ENCODE results near the gene OR6B1. TPM values are rescaled to one million over a fixed set of nuclear protein-coding genes. Genes with fewer than 3 reads are reported as not detected.

OR6B1 gene
- not detected for total RNA-seq
- not detected for polyA plus RNA-seq
- long read RNA-seq, donor 1: 0 reads
- long read RNA-seq, donor 2: 0 reads

DNA sequence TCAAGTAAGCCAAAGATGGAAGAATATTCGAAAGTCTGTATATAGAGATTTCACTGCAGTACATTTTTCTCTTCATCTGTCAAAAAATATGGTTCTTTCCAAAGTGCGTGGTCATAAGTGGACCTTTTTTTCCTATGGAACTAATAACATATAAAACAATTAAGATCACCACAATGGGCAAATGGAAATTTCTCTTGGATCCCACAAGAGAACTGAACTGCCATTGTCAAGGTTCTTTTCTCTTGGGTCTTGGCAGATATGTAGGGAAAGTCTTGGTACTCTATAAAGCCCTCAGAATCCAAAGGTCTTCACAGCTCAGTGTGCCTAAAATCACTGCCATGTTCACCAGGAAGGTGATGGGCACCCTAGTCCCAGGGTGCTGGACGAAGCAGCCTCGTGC is at the start of gene OR6B1:
OR6B1 (plus strand) TSS at position 301 of the 400 bp plus-strand sequence. CDS start 3,677 bp downstream, outside the sequence.
- no peak for ATAC-seq (ENCODE audit: low FRiP score)
- no peak for DNase-seq
- intact Hi-C loops (cut with DNase I): loop anchor here in 1 of 2 donors (10.0 kb wide), 1 partner anchor 95 kb away; the partner anchor contains the start of gene TCAF1
- no peaks in the 10 kb centered on the region for H3K4me1 ChIP-seq (ENCODE audit: control insufficient read depth in 1 of 2, insufficient read depth in 2 of 2, low read length in 2 of 2)
- H3K27ac ChIP-seq (ENCODE audit: low read depth in 1 of 2, low read length in 2 of 2): no peak within 1 kb of the TSS
- H3K36me3 ChIP-seq (ENCODE audit: control insufficient read depth in 1 of 2, insufficient read depth in 2 of 2, low read length in 1 of 2): no peaks in the 10 kb centered on the region
- H3K27me3 ChIP-seq (ENCODE audit: control insufficient read depth in 1 of 2, insufficient read depth in 2 of 2, low read length in 1 of 2): no peaks in the 10 kb centered on the region
- no peaks in the 10 kb centered on the region for H3K9me3 ChIP-seq (ENCODE audit: control insufficient read depth, low read length)
- H3K4me3 ChIP-seq (ENCODE audit: low read length in 2 of 2): no peak within 1 kb of the TSS
- WGBS, 2 donors: 92 to 93% methylated on average over 4 of the region's 4 CpGs

GRCh38 chr7:143953421-143953820 is 46.7 kb upstream of the OR6B1 start:
- peaks cover 0 to 2% of the 10 kb centered on the region in 2 donors for H3K4me1 ChIP-seq (ENCODE audit: control insufficient read depth in 1 of 2, insufficient read depth in 2 of 2, low read length in 2 of 2)
- H3K27me3 ChIP-seq (ENCODE audit: control insufficient read depth in 1 of 2, insufficient read depth in 2 of 2, low read length in 1 of 2): no peaks in the 10 kb centered on the region
- intact Hi-C loops (cut with DNase I): no loop called here
- ATAC-seq (ENCODE audit: low FRiP score) (no peak), DNase-seq (no peak)
- no peak overlapping the region for H3K27ac ChIP-seq (ENCODE audit: low read depth in 1 of 2, low read length in 2 of 2)
- no peaks in the 10 kb centered on the region for H3K9me3 ChIP-seq (ENCODE audit: control insufficient read depth, low read length)
- 18 to 21% methylated on average over 3 of the region's 3 CpGs for WGBS, 2 donors
- no peaks in the 10 kb centered on the region for H3K36me3 ChIP-seq (ENCODE audit: control insufficient read depth in 1 of 2, insufficient read depth in 2 of 2, low read length in 1 of 2)
- H3K4me3 ChIP-seq (ENCODE audit: low read length in 2 of 2): no peak overlapping the region

GRCh38 chr7:143954135-143954534 is 46.0 kb upstream of the OR6B1 start:
- Histone ChIP-seq H3K36me3 (ENCODE audit: control insufficient read depth in 1 of 2, insufficient read depth in 2 of 2, low read length in 1 of 2) (no peaks in the 10 kb centered on the region), H3K27me3 (ENCODE audit: control insufficient read depth in 1 of 2, insufficient read depth in 2 of 2, low read length in 1 of 2) (no peaks in the 10 kb centered on the region), H3K4me3 (ENCODE audit: low read length in 2 of 2) (no peak overlapping the region), H3K4me1 (ENCODE audit: control insufficient read depth in 1 of 2, insufficient read depth in 2 of 2, low read length in 2 of 2) (peaks cover 0 to 2% of the 10 kb centered on the region in 2 donors), H3K9me3 (ENCODE audit: control insufficient read depth, low read length) (no peaks in the 10 kb centered on the region), H3K27ac (ENCODE audit: low read depth in 1 of 2, low read length in 2 of 2) (peak overlapping the region in 1 of 2 donors; percentile 12)
- intact Hi-C loops (cut with DNase I): no loop called here
- ATAC-seq (ENCODE audit: low FRiP score) (no peak), DNase-seq (no peak)
- WGBS, 2 donors: 86 to 88% methylated on average over 2 of the region's 2 CpGs

DNA sequence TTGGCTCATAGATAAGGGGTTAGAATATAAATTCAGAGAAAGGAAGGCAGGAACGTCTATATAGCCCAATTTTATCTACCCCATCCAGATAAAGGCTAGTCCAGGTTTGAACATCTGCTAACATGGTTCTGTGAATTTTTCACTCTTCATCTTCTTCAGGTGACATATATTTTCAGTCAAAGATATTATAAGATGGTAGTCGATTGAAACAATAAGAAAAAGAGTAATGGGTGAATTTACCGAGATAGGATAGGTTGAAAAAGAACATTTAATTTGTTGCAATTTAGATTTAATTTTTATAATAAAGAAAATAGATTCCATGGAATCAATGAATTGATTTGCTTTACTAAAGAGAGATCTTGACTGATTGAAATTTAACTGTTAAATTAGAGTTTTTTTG is 45.6 kb upstream of the OR6B1 start, which contains the start of gene OR2F1:
OR2F1 (plus strand) TSS at position 301 of the 400 bp plus-strand sequence. CDS start 5,127 bp downstream, outside the sequence.
- Histone ChIP-seq H3K27ac (ENCODE audit: low read depth in 1 of 2, low read length in 2 of 2) (peak within 1 kb of the TSS in 1 of 2 donors; percentile 12), H3K4me1 (ENCODE audit: control insufficient read depth in 1 of 2, insufficient read depth in 2 of 2, low read length in 2 of 2) (peaks cover 0 to 2% of the 10 kb centered on the region in 2 donors), H3K27me3 (ENCODE audit: control insufficient read depth in 1 of 2, insufficient read depth in 2 of 2, low read length in 1 of 2) (no peaks in the 10 kb centered on the region), H3K9me3 (ENCODE audit: control insufficient read depth, low read length) (no peaks in the 10 kb centered on the region), H3K4me3 (ENCODE audit: low read length in 2 of 2) (no peak within 1 kb of the TSS), H3K36me3 (ENCODE audit: control insufficient read depth in 1 of 2, insufficient read depth in 2 of 2, low read length in 1 of 2) (no peaks in the 10 kb centered on the region)
- DNase-seq (no peak), ATAC-seq (ENCODE audit: low FRiP score) (no peak)
- intact Hi-C loops (cut with DNase I): no loop called here
- 83 to 89% methylated on average over 3 of the region's 3 CpGs for WGBS, 2 donors

DNA sequence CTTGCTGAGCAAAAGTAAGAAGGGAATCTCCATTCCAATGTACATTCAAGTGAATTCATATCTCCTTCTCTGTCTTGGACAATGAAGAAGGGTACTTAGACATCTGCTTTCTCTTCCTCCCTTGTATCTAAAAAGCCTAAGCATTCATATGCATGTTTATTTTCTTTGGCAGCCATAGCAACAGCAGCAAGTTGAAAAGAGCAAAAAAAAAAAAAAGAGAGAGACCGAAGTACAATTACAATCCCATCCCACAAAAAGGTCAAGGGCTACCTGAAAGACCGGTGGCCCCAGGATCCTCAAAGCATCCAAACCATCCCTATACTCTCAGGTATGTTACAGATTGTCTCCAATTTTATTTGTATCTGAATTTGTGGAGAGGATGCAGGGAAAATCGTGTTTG is 41.3 kb upstream of the OR6B1 start:
- H3K4me3 ChIP-seq (ENCODE audit: low read length in 2 of 2): no peak overlapping the region
- no peaks in the 10 kb centered on the region for H3K27me3 ChIP-seq (ENCODE audit: control insufficient read depth in 1 of 2, insufficient read depth in 2 of 2, low read length in 1 of 2)
- intact Hi-C loops (cut with DNase I): no loop called here
- peaks cover 1% of the 10 kb centered on the region for H3K9me3 ChIP-seq (ENCODE audit: control insufficient read depth, low read length)
- H3K27ac ChIP-seq (ENCODE audit: low read depth in 1 of 2, low read length in 2 of 2): no peak overlapping the region
- DNase-seq (no peak), ATAC-seq (ENCODE audit: low FRiP score) (no peak)
- H3K36me3 ChIP-seq (ENCODE audit: control insufficient read depth in 1 of 2, insufficient read depth in 2 of 2, low read length in 1 of 2): no peaks in the 10 kb centered on the region
- 89 to 92% methylated on average over 3 of the region's 3 CpGs for WGBS, 2 donors
- peaks cover 0 to 2% of the 10 kb centered on the region in 2 donors for H3K4me1 ChIP-seq (ENCODE audit: control insufficient read depth in 1 of 2, insufficient read depth in 2 of 2, low read length in 2 of 2)

DNA sequence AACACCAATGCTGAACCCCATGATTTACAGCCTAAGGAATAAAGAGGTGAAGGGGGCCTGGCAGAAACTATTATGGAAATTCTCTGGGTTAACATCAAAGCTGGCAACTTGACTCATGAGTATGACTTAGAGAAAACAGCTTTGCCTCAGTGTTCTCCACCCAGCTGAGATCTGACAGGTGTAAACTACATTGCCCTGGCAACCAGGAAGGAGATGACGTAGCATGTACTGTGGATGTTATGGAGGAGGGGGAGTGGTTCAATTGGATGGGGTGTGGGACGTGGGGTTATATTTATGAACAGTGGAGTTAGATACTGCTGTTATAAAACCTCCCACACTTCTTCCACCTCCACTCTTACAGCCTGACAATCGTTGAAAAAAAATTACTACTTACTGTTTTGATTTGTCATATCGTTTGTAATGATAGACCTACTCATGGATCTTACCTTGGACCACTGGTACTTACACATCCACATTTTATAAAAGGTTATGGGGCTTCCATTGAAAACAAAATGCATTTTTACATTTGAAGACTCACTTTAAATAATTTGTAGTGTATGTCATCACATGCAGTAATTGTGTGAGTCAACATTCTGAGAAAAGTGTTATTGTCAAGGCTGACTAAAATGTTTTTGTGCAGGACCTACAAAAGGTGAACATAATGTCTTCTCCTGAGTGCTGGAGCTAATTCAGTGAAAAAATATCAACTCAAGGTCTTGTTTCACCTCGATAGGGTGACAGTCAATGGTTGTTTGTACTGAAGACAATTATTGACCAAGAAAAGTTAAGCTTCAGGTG is 39.1 kb upstream of the OR6B1 start:
- no peaks in the 10 kb centered on the region for H3K36me3 ChIP-seq (ENCODE audit: control insufficient read depth in 1 of 2, insufficient read depth in 2 of 2, low read length in 1 of 2)
- H3K27ac ChIP-seq (ENCODE audit: low read depth in 1 of 2, low read length in 2 of 2): no peak overlapping the region
- intact Hi-C loops (cut with DNase I): loop anchor here in 1 of 2 donors (10.0 kb wide), 1 partner anchor 174 kb away; no protein-coding TSS in a partner anchor
- H3K9me3 ChIP-seq (ENCODE audit: control insufficient read depth, low read length): peaks cover 1% of the 10 kb centered on the region
- no peaks in the 10 kb centered on the region for H3K27me3 ChIP-seq (ENCODE audit: control insufficient read depth in 1 of 2, insufficient read depth in 2 of 2, low read length in 1 of 2)
- H3K4me1 ChIP-seq (ENCODE audit: control insufficient read depth in 1 of 2, insufficient read depth in 2 of 2, low read length in 2 of 2): no peaks in the 10 kb centered on the region
- H3K4me3 ChIP-seq (ENCODE audit: low read length in 2 of 2): no peak overlapping the region
- DNase-seq (no peak), ATAC-seq (ENCODE audit: low FRiP score) (no peak)
- 89% methylated on average over 5 of the region's 5 CpGs for WGBS, 2 donors

DNA sequence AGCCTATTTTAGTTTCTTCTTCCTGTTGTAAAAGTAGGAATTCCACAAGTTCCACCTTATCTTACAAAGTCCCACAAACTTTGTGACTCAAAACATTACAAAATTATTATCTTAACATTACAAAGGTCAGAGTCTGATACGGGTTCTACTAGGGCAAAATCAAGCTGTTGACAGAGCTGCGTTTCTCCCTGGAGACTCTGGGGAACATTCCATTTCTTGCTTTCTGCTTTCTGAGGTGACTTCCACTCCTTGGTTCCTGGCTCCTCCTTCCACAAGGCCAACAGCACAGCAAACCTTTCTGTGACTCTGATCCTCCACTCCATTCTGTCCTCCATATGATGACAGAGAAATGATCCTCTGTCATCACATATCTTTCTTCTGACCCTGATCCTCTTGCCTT is 34.8 kb upstream of the OR6B1 start:
- intact Hi-C loops (cut with DNase I): loop anchor here in 1 of 2 donors (10.0 kb wide), 1 partner anchor 170 kb away; no protein-coding TSS in a partner anchor
- Histone ChIP-seq H3K36me3 (ENCODE audit: control insufficient read depth in 1 of 2, insufficient read depth in 2 of 2, low read length in 1 of 2) (no peaks in the 10 kb centered on the region), H3K4me3 (ENCODE audit: low read length in 2 of 2) (no peak overlapping the region), H3K9me3 (ENCODE audit: control insufficient read depth, low read length) (peaks cover 1% of the 10 kb centered on the region), H3K27ac (ENCODE audit: low read depth in 1 of 2, low read length in 2 of 2) (no peak overlapping the region), H3K27me3 (ENCODE audit: control insufficient read depth in 1 of 2, insufficient read depth in 2 of 2, low read length in 1 of 2) (no peaks in the 10 kb centered on the region), H3K4me1 (ENCODE audit: control insufficient read depth in 1 of 2, insufficient read depth in 2 of 2, low read length in 2 of 2) (no peaks in the 10 kb centered on the region)
- no peak for DNase-seq
- WGBS, 2 donors: 4 to 7% methylated on average over 2 of the region's 2 CpGs
- ATAC-seq (ENCODE audit: low FRiP score): no peak

GRCh38 chr7:143967398-143967797 is 32.7 kb upstream of the OR6B1 start:
- intact Hi-C loops (cut with DNase I): loop anchor here in 1 of 2 donors (10.0 kb wide), 1 partner anchor 167 kb away; no protein-coding TSS in a partner anchor
- no peak overlapping the region for H3K4me3 ChIP-seq (ENCODE audit: low read length in 2 of 2)
- H3K36me3 ChIP-seq (ENCODE audit: control insufficient read depth in 1 of 2, insufficient read depth in 2 of 2, low read length in 1 of 2): no peaks in the 10 kb centered on the region
- H3K27ac ChIP-seq (ENCODE audit: low read depth in 1 of 2, low read length in 2 of 2): no peak overlapping the region
- peaks cover 1% of the 10 kb centered on the region for H3K9me3 ChIP-seq (ENCODE audit: control insufficient read depth, low read length)
- no peaks in the 10 kb centered on the region for H3K27me3 ChIP-seq (ENCODE audit: control insufficient read depth in 1 of 2, insufficient read depth in 2 of 2, low read length in 1 of 2)
- WGBS, 2 donors: 83% methylated on average over 4 of the region's 4 CpGs
- DNase-seq (no peak), ATAC-seq (ENCODE audit: low FRiP score) (no peak)
- H3K4me1 ChIP-seq (ENCODE audit: control insufficient read depth in 1 of 2, insufficient read depth in 2 of 2, low read length in 2 of 2): no peaks in the 10 kb centered on the region
